ENCODE results near the gene TECTA.
"Not testable (repeated sequence)": the region's sequence is repeated elsewhere in the genome, so short reads cannot be mapped to it uniquely, and the experiment has no call there.

The TECTA gene

GRCh38 chr11:121153472-121153871, 52.4 kb downstream of the TECTA start:
- CTCF ChIA-PET, result interaction anchor here (0.6 to 0.9 kb wide), 2 partner anchors 41 to 1207 kb away, joined by 3 read pairs; no protein-coding TSS in a partner anchor
- no peak for TF ChIP-seq CTCF (conservative IDR thresholded peaks at IDR 0.05; ENCODE audit: low read depth)
- no peak for DNase-seq (ENCODE audit: low spot score)
- POLR2A ChIA-PET (ENCODE audit: low non-redundant PET), result no interaction called here
- H3K27ac ChIP-seq, result no peak overlapping the region

GRCh38 chr11:121154486-121155314, 53.7 kb downstream of the TECTA start:
- DNase-seq (ENCODE audit: low spot score), result no peak
- ChIA-PET CTCF (interaction anchor here (0.5 kb wide), 1 partner anchor 421 kb away, joined by 3 read pairs; no protein-coding TSS in a partner anchor), POLR2A (ENCODE audit: low non-redundant PET) (no interaction called here)
- H3K27ac ChIP-seq, result no peak overlapping the region
- no peak for TF ChIP-seq CTCF (conservative IDR thresholded peaks at IDR 0.05; ENCODE audit: low read depth)

GRCh38 chr11:121157756-121158155, 56.7 kb downstream of the TECTA start:
- CTCF ChIA-PET, result no interaction called here
- no peak overlapping the region for H3K27ac ChIP-seq
- DNase-seq (ENCODE audit: low spot score), result no peak
- POLR2A ChIA-PET (ENCODE audit: low non-redundant PET), result no interaction called here
- TF ChIP-seq CTCF (conservative IDR thresholded peaks at IDR 0.05; ENCODE audit: low read depth), result no peak

GRCh38 chr11:121159741-121160140, 58.7 kb downstream of the TECTA start:
- CTCF ChIA-PET, result no interaction called here

GRCh38 chr11:121161349-121161917, 60.4 kb downstream of the TECTA start:
- DNase-seq (ENCODE audit: low spot score), result no peak
- POLR2A ChIA-PET (ENCODE audit: low non-redundant PET), result no interaction called here
- no peak for TF ChIP-seq CTCF (conservative IDR thresholded peaks at IDR 0.05; ENCODE audit: low read depth)
- H3K27ac ChIP-seq, result no peak overlapping the region
- CTCF ChIA-PET, result no interaction called here

More at GRCh38 chr11:121159741-121160140, 58.7 kb downstream of the TECTA start:
- no peak for DNase-seq (ENCODE audit: low spot score)
- POLR2A ChIA-PET (ENCODE audit: low non-redundant PET), result no interaction called here
- no peak for TF ChIP-seq CTCF (conservative IDR thresholded peaks at IDR 0.05; ENCODE audit: low read depth)
- no peak overlapping the region for H3K27ac ChIP-seq

- DNase-seq (ENCODE audit: low spot score), result peak; percentile 57
- ChIA-PET POLR2A (ENCODE audit: low non-redundant PET) (no interaction called here), CTCF (no interaction called here)
- H3K27ac ChIP-seq, result no peak overlapping the region
- no peak for TF ChIP-seq CTCF (conservative IDR thresholded peaks at IDR 0.05; ENCODE audit: low read depth)
These were observed 62.7 kb downstream of the TECTA start for GRCh38 chr11:121163658-121164308.

GRCh38 chr11:121177629-121178028, 76.6 kb downstream of the TECTA start:
- DNase-seq (ENCODE audit: low spot score); CTCF ChIA-PET; H3K27ac ChIP-seq; POLR2A ChIA-PET (ENCODE audit: low non-redundant PET): not testable (repeated sequence)

Measured in RWPE1 (cell line).